HepG2 (cell line): ENCODE results near the gene ZNF429. TPM values are rescaled to one million over a fixed set of nuclear protein-coding genes. Genes with fewer than 3 reads are reported as not detected.
A peak's percentile ranks its signal among the peaks of the same experiment; 100 is the strongest.

Experiments used
- BRD4 ChIP-seq: sonication (generic); formaldehyde crosslinking; IDR thresholded peaks from 2 replicates; pipeline ENCODE4 v1.4.0; 2020; ENCODE audit warnings: missing genetic modification reagents
- CBFB ChIP-seq: sonication (generic); formaldehyde crosslinking; IDR thresholded peaks from 2 replicates; pipeline ENCODE4 v1.4.0; 2020; ENCODE audit warnings: missing genetic modification reagents
- CREM ChIP-seq, 2 experiments: sonication (generic) in 1 of 2; formaldehyde crosslinking in 1 of 2; IDR thresholded peaks; 2 replicates each; pipeline versions ENCODE4 v1.4.0 to v1.6.1; 2016 to 2020; ENCODE audit warnings: antibody characterized with exemption in 1 of 2, mild to moderate bottlenecking in 1 of 2, missing genetic modification reagents in 1 of 2
- GZF1 ChIP-seq: sonication (generic); formaldehyde crosslinking; IDR thresholded peaks from 2 replicates; pipeline ENCODE4 v1.5.1; 2020; ENCODE audit warnings: mild to moderate bottlenecking, missing genetic modification reagents
- KDM4B ChIP-seq: sonication (generic); formaldehyde crosslinking; IDR thresholded peaks from 2 replicates; pipeline ENCODE4 v1.4.0; 2020; ENCODE audit warnings: missing genetic modification reagents
- NBN ChIP-seq: fragments of 450-650 bp; conservative IDR thresholded peaks from 2 replicates; pipeline ENCODE4 v1.6.1; 2017
- NPAS2 ChIP-seq: sonication (generic); formaldehyde crosslinking; IDR thresholded peaks from 2 replicates; pipeline ENCODE4 v1.8.0; 2022; ENCODE audit warnings: mild to moderate bottlenecking, missing genetic modification reagents, borderline replicate concordance
- NR1H2 ChIP-seq: sonication (generic); formaldehyde crosslinking; IDR thresholded peaks from 2 replicates; pipeline ENCODE4 v1.8.1; 2022; ENCODE audit warnings: low read depth, missing genetic modification reagents, borderline replicate concordance
- TBP ChIP-seq: sonication (generic); formaldehyde crosslinking; IDR thresholded peaks from 2 replicates; pipeline ENCODE4 v1.5.0; 2020; ENCODE audit warnings: missing genetic modification reagents
- TCF7 ChIP-seq: sonication (generic); IDR thresholded peaks from 2 replicates; pipeline ENCODE4 v1.6.1; 2016; ENCODE audit warnings: antibody characterized with exemption, low read depth
- THYN1 ChIP-seq: sonication (generic); formaldehyde crosslinking; IDR thresholded peaks from 2 replicates; pipeline ENCODE4 v1.8.1; 2023; ENCODE audit warnings: low read depth, mild to moderate bottlenecking, moderate library complexity, missing genetic modification reagents, borderline replicate concordance
- ZFX ChIP-seq: sonication (generic); formaldehyde crosslinking; IDR thresholded peaks from 2 replicates; pipeline ENCODE4 v1.4.0; 2020; ENCODE audit warnings: mild to moderate bottlenecking, low read depth, missing genetic modification reagents, moderate library complexity
- ZNF143 ChIP-seq: sonication (generic); formaldehyde crosslinking; IDR thresholded peaks from 2 replicates; pipeline ENCODE4 v1.4.0; 2020; ENCODE audit warnings: missing genetic modification reagents
- ZNF20 ChIP-seq: sonication (generic); formaldehyde crosslinking; IDR thresholded peaks from 2 replicates; pipeline ENCODE4 v1.4.0; 2020; ENCODE audit warnings: mild to moderate bottlenecking, moderate library complexity, missing genetic modification reagents
- ZNF264 ChIP-seq: sonication (generic); formaldehyde crosslinking; IDR thresholded peaks from 2 replicates; pipeline ENCODE4 v1.4.0; 2020; ENCODE audit warnings: missing genetic modification reagents
- ZNF616 ChIP-seq: sonication (generic); formaldehyde crosslinking; IDR thresholded peaks from 2 replicates; pipeline ENCODE4 v1.5.0; 2020; ENCODE audit warnings: low read depth, mild to moderate bottlenecking, missing genetic modification reagents
- ZNF619 ChIP-seq: sonication (generic); formaldehyde crosslinking; IDR thresholded peaks from 2 replicates; pipeline ENCODE4 v1.4.0; 2020; ENCODE audit warnings: mild to moderate bottlenecking, missing genetic modification reagents
- ZNF724P ChIP-seq: sonication (generic); formaldehyde crosslinking; IDR thresholded peaks from 2 replicates; pipeline ENCODE4 v1.8.0; 2022; ENCODE audit warnings: missing genetic modification reagents, borderline replicate concordance
- ZNF746 ChIP-seq: sonication (generic); formaldehyde crosslinking; IDR thresholded peaks from 2 replicates; pipeline ENCODE4 v1.8.0; 2022; ENCODE audit warnings: mild to moderate bottlenecking, missing genetic modification reagents
- ZNF781 ChIP-seq: sonication (generic); formaldehyde crosslinking; IDR thresholded peaks from 2 replicates; pipeline ENCODE4 v1.5.1; 2020; ENCODE audit warnings: borderline replicate concordance, mild to moderate bottlenecking, missing genetic modification reagents; ENCODE audit errors: not compliant biosample characterization
- ZSCAN31 ChIP-seq: sonication (generic); formaldehyde crosslinking; IDR thresholded peaks from 2 replicates; pipeline ENCODE4 v1.5.0; 2020; ENCODE audit warnings: low read depth, mild to moderate bottlenecking, missing genetic modification reagents
- polyA plus RNA-seq, 8 experiments: library from polyadenylated mRNA; depleted of rRNA in 3 of 8; stranded (reverse) in 7 of 8; unstranded in 1 of 8; fragments of >200 nt; fragmentation: Illumina TruSeq in 4 of 8; extraction: Trizol in 4 of 8; gene quantifications; 2 replicates each; pipeline versions ENCODE4 v1.2.1 to v1.2.3, GENCODE V29; 2011 to 2016; ENCODE audit warnings: low read depth in 4 of 8, missing spikeins in 1 of 8, mixed read lengths in 1 of 8; ENCODE audit not compliant: insufficient read depth in 1 of 8
- total RNA-seq, 5 experiments: library from RNA; depleted of rRNA; stranded (reverse); fragments of >200 nt; fragmentation: Illumina TruSeq; extraction: Trizol; gene quantifications; 2 replicates each; pipeline ENCODE4 v1.2.3, GENCODE V29; 2016; ENCODE audit warnings: low read depth in 1 of 5
- TF ChIP-seq, protein P1 (sequence below): sonication (generic); formaldehyde crosslinking; IDR thresholded peaks from 2 replicates; pipeline ENCODE4 v1.4.0; 2020; ENCODE audit warnings: missing genetic modification reagents
- TF ChIP-seq, protein P2 (sequence below): sonication (generic); formaldehyde crosslinking; IDR thresholded peaks from 2 replicates; pipeline ENCODE4 v1.4.0; 2020; ENCODE audit warnings: missing genetic modification reagents
- TF ChIP-seq, protein P3 (sequence below), 2 experiments: sonication (generic) in 1 of 2; formaldehyde crosslinking in 1 of 2; IDR thresholded peaks; 2 replicates each; pipeline versions ENCODE4 v1.5.1 to v1.6.1; 2011 to 2020; ENCODE audit warnings: borderline replicate concordance in 1 of 2, low read depth in 1 of 2, low read length in 1 of 2, mild to moderate bottlenecking in 1 of 2, missing genetic modification reagents in 1 of 2, moderate library complexity in 1 of 2

ZNF429 gene
- total and polyA plus RNA-seq, 2 of the 13 experiments (the other 11 are each of a cell fraction or from before 2014, with no cell fraction given), result 3.3 to 3.4 TPM

DNA sequence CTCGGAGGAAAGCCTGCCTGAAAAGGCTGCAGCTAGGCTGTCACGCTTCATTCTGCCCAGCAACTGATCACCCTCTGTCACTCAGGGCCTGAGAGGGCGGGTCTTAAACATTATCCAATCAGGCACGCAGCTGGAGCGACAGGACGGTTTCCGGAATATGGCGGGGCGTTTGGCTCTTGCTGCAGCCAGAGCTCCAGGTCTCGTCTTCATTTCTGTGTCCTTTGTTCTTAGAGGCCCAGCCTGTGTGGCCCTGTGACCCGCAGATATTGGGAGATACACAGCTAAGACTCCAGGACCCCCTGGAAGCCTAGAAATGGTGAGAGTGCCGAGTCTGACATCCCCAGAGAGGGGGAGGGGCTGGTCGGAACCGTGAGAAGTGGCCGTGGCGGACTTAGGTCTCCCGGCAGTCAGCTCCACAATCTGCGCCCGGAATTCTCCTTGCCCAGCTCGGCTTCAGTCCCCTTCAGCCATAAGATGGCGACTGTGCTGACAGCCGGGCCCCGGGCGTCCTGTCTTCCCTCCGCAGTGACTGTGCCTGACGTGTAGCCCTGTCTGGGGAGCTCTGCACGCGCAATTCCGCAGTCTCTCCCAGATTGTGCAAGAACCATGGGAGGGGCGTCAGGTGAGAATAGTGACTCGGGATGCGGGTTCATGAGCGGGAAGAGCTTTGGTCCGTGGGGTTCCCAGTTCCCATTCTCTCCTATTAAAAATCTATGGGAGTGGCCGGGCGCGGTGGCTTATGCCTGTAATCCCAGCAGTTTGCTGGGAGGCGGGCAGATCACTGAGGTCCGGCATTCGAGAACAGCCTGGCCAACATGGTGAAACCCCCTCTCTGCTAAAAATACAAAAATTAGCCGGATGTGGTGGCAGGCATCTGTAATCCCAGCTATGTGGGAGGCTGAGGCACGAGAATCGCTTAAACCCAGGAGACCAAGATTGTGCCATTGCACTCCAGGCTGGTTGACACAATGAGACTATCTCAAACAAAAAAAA lies at the start of gene ZNF429 (continued):
- TF ChIP-seq NPAS2 (no peak), TCF7 (no peak), NR1H2 (CRISPR knock-in tag) (no peak), BRD4 (CRISPR knock-in tag) (peak; percentile 43; the same call in 1 of the 2 replicates), ZNF264 (peak; percentile 48; the same call in 1 of the 2 replicates), ZNF143 (no peak), CBFB (CRISPR knock-in tag) (no peak), ZNF724P (CRISPR knock-in tag) (no peak), THYN1 (CRISPR knock-in tag) (no peak), CREM (IDR thresholded peaks at IDR 0.05) (no peak), CREM (CRISPR knock-in tag; IDR thresholded peaks at IDR 0.05) (no peak), ZNF616 (CRISPR knock-in tag) (no peak), ZFX (CRISPR knock-in tag) (no peak), GZF1 (CRISPR knock-in tag) (0 out of 2 replicates have a peak, but pooled peaks have one; percentile 55), NBN (no peak), ZNF619 (no peak), ZSCAN31 (CRISPR knock-in tag) (no peak), ZNF746 (CRISPR knock-in tag) (no peak), KDM4B (CRISPR knock-in tag) (no peak), TBP (CRISPR knock-in tag) (no peak), ZNF781 (no peak), ZNF20 (CRISPR knock-in tag) (no peak)
- TF ChIP-seq, protein P1, sequence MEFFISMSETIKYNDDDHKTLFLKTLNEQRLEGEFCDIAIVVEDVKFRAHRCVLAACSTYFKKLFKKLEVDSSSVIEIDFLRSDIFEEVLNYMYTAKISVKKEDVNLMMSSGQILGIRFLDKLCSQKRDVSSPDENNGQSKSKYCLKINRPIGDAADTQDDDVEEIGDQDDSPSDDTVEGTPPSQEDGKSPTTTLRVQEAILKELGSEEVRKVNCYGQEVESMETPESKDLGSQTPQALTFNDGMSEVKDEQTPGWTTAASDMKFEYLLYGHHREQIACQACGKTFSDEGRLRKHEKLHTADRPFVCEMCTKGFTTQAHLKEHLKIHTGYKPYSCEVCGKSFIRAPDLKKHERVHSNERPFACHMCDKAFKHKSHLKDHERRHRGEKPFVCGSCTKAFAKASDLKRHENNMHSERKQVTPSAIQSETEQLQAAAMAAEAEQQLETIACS (CRISPR knock-in tag), result no peak
- TF ChIP-seq, protein P2, sequence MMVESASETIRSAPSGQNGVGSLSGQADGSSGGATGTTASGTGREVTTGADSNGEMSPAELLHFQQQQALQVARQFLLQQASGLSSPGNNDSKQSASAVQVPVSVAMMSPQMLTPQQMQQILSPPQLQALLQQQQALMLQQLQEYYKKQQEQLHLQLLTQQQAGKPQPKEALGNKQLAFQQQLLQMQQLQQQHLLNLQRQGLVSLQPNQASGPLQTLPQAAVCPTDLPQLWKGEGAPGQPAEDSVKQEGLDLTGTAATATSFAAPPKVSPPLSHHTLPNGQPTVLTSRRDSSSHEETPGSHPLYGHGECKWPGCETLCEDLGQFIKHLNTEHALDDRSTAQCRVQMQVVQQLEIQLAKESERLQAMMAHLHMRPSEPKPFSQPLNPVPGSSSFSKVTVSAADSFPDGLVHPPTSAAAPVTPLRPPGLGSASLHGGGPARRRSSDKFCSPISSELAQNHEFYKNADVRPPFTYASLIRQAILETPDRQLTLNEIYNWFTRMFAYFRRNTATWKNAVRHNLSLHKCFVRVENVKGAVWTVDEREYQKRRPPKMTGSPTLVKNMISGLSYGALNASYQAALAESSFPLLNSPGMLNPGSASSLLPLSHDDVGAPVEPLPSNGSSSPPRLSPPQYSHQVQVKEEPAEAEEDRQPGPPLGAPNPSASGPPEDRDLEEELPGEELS, result no peak
- TF ChIP-seq, protein P3, sequence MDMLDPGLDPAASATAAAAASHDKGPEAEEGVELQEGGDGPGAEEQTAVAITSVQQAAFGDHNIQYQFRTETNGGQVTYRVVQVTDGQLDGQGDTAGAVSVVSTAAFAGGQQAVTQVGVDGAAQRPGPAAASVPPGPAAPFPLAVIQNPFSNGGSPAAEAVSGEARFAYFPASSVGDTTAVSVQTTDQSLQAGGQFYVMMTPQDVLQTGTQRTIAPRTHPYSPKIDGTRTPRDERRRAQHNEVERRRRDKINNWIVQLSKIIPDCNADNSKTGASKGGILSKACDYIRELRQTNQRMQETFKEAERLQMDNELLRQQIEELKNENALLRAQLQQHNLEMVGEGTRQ (IDR thresholded peaks at IDR 0.05; ENCODE audit: low read depth, low read length), result no peak
- TF ChIP-seq, protein P3 (CRISPR knock-in tag; IDR thresholded peaks at IDR 0.05; ENCODE audit: borderline replicate concordance), result no peak
